Measurements from ENCODE around the gene POLR2J.
"Not testable (repeated sequence)": the region's sequence is repeated elsewhere in the genome, so short reads cannot be mapped to it uniquely, and the experiment has no call there.

DNA sequence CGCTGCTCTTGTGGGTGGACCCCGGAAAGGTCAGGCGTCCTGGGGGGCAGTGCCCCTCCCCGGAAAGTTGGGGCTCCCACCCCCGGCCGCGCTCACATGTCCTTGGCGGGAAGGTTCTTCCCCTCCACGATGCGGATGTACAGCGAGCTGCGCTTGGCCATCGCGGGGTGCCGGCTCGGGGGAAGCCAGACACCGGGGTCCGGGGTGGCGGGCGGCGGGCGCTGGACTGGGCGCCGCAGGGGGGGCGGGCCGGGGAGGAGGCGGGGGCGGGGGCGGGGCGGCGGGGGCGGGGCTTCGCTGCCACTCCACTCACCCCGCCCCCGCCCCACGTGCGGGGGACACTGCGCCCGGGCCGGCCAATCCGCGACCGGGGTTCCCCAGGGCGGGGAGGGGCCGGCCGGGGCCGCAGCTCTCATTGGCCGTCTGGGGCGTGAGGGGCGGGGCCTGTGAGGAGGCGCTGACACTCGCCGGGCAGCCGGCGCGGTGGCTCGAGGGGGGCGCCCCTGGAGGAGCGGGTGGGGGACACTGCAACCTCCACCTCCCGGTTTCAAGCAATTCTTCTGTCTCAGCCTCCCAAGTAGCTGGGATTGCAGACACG, 38.9 kb upstream of the POLR2J start, which contains the start of gene RASA4B:
- TF ChIP-seq, protein P1, sequence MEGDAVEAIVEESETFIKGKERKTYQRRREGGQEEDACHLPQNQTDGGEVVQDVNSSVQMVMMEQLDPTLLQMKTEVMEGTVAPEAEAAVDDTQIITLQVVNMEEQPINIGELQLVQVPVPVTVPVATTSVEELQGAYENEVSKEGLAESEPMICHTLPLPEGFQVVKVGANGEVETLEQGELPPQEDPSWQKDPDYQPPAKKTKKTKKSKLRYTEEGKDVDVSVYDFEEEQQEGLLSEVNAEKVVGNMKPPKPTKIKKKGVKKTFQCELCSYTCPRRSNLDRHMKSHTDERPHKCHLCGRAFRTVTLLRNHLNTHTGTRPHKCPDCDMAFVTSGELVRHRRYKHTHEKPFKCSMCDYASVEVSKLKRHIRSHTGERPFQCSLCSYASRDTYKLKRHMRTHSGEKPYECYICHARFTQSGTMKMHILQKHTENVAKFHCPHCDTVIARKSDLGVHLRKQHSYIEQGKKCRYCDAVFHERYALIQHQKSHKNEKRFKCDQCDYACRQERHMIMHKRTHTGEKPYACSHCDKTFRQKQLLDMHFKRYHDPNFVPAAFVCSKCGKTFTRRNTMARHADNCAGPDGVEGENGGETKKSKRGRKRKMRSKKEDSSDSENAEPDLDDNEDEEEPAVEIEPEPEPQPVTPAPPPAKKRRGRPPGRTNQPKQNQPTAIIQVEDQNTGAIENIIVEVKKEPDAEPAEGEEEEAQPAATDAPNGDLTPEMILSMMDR (IDR thresholded peaks at IDR 0.05; ENCODE audit: low read depth, low read length, missing input control) = not testable (repeated sequence)
- not testable (repeated sequence) for TF ChIP-seq GABPA (IDR thresholded peaks at IDR 0.05 in 1 of 2, conservative IDR thresholded peaks at IDR 0.05 in 1 of 2); TAF1 (conservative IDR thresholded peaks at IDR 0.05); YY1 (IDR thresholded peaks at IDR 0.05); RXRA (IDR thresholded peaks at IDR 0.05); EGR1 (IDR thresholded peaks at IDR 0.05; ENCODE audit: low read depth in 2 of 2)
